Caco-2 (cell line): ENCODE measurements around the gene TSHR. TPM values are rescaled to one million over a fixed set of nuclear protein-coding genes. Genes with fewer than 3 reads are reported as not detected.

Experiments used
- BruUV-seq: library from RNA; stranded (reverse); fragments of 400-500 nt; replicated peaks from 2 replicates; lab custom pipeline; 2021; lab: Mats Ljungman, UMichigan
- CTCF ChIA-PET: fragments of 300-600 bp; sonication (Branson Sonifier 250); formaldehyde crosslinking; loops from one replicate; lab custom pipeline; 2022; ENCODE audit warnings: antibody characterized with exemption; lab: Charles Lee
- POLR2A ChIA-PET: fragments of 300-600 bp; sonication (Branson Sonifier 250); formaldehyde crosslinking; loops from one replicate; lab custom pipeline; 2022; ENCODE audit warnings: antibody characterized with exemption; lab: Charles Lee
- DNase-seq, 2 experiments: peaks; one replicate each; pipeline versions ENCODE4 v3.0.0 to v3.0.0-alpha.2; 2020 to 2022
- H3K27me3 ChIP-seq: replicated peaks from 2 replicates; pipeline ENCODE4 v1.6.0; 2011; ENCODE audit warnings: low read length; ENCODE audit not compliant: control insufficient read depth, insufficient read depth
- H3K36me3 ChIP-seq: 2 replicates; pipeline ENCODE4 v1.5.1; 2011; ENCODE audit warnings: low read length; ENCODE audit not compliant: control insufficient read depth, insufficient read depth
- H3K4me1 ChIP-seq: fragments of 250-450 bp; sonication (Bioruptor Pico); 2 replicates; pipeline ENCODE4 v1.5.1; 2020; ENCODE audit warnings: mild to moderate bottlenecking
- H3K4me3 ChIP-seq: 2 replicates; pipeline ENCODE4 v1.5.1; 2011; ENCODE audit warnings: low read depth, mild to moderate bottlenecking, control low read depth, low read length
- H3K9me3 ChIP-seq: fragments of 250-450 bp; sonication (Bioruptor Pico); 2 replicates; pipeline ENCODE4 v1.5.1; 2020; ENCODE audit warnings: mild to moderate bottlenecking, moderate library complexity
- H3K27ac Mint-ChIP-seq: one replicate; pipeline ENCODE4 v1.8.0; 2022; ENCODE audit warnings: mixed read lengths; ENCODE audit not compliant: unreplicated experiment
- H3K27me3 Mint-ChIP-seq: one replicate; pipeline ENCODE4 v1.8.0; 2022; ENCODE audit warnings: mixed read lengths; ENCODE audit not compliant: insufficient read depth, unreplicated experiment
- H3K36me3 Mint-ChIP-seq: one replicate; pipeline ENCODE4 v1.8.0; 2022; ENCODE audit warnings: mild to moderate bottlenecking, mixed read lengths; ENCODE audit not compliant: insufficient read depth, unreplicated experiment
- H3K4me1 Mint-ChIP-seq: one replicate; pipeline ENCODE4 v1.8.0; 2022; ENCODE audit warnings: low read depth, mixed read lengths; ENCODE audit not compliant: unreplicated experiment
- H3K4me3 Mint-ChIP-seq: one replicate; pipeline ENCODE4 v1.8.0; 2022; ENCODE audit warnings: mild to moderate bottlenecking, moderate library complexity, mixed read lengths; ENCODE audit not compliant: unreplicated experiment
- H3K9me3 Mint-ChIP-seq: one replicate; pipeline ENCODE4 v1.8.0; 2022; ENCODE audit warnings: mixed read lengths; ENCODE audit not compliant: unreplicated experiment
- intact Hi-C: fragments of 100-400 bp; cut with micrococcal nuclease; formaldehyde crosslinking; loops from one replicate; pipeline ENCODE4 v1.10.0; 2022; ENCODE audit not compliant: unreplicated experiment
- total RNA-seq: library from RNA; stranded (reverse); gene quantifications from 2 replicates; pipeline ENCODE4 v1.2.3, GENCODE V29; 2022
- TF ChIP-seq, protein P1 (sequence below), 2 experiments: fragments of 200-600 bp in 1 of 2; IDR thresholded peaks; 1 replicate in 1 of 2; 2 replicates in 1 of 2; pipeline versions ENCODE4 v1.5.1 to v1.8.0; 2011 to 2022; ENCODE audit warnings: antibody characterized with exemption in 1 of 2, control low read depth in 1 of 2, inconsistent platforms in 1 of 2, low read depth in 1 of 2, low read length in 1 of 2, mild to moderate bottlenecking in 1 of 2, moderate library complexity in 1 of 2; ENCODE audit not compliant: insufficient read depth in 1 of 2, severe bottlenecking in 1 of 2, unreplicated experiment in 1 of 2

The TSHR gene
- total RNA-seq, 1 experiment from 2014 or later = not detected

DNA sequence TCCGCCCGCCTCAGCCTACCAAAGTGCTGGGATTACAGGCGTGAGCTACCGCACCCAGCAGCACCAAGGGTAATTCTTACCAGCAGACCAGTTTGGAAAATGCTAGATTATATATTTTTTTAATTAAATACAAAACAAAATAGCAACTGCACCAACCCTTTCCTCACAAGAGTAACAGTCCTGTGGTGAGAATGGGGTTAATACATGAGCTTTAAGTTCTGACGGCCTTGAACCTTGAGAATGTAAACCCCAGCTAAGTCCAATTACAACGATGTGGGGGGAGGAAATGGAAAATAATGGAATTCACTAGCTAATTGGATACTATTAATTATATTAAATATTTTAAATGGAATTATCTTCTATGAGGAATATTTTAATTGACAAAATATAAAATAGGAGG lies 183.0 kb downstream of the TSHR start:
- no peak overlapping the region for H3K27ac Mint-ChIP-seq
- no peaks in the 10 kb centered on the region for H3K27me3 ChIP-seq
- H3K9me3 ChIP-seq = no peaks in the 10 kb centered on the region
- TF ChIP-seq, protein P1, sequence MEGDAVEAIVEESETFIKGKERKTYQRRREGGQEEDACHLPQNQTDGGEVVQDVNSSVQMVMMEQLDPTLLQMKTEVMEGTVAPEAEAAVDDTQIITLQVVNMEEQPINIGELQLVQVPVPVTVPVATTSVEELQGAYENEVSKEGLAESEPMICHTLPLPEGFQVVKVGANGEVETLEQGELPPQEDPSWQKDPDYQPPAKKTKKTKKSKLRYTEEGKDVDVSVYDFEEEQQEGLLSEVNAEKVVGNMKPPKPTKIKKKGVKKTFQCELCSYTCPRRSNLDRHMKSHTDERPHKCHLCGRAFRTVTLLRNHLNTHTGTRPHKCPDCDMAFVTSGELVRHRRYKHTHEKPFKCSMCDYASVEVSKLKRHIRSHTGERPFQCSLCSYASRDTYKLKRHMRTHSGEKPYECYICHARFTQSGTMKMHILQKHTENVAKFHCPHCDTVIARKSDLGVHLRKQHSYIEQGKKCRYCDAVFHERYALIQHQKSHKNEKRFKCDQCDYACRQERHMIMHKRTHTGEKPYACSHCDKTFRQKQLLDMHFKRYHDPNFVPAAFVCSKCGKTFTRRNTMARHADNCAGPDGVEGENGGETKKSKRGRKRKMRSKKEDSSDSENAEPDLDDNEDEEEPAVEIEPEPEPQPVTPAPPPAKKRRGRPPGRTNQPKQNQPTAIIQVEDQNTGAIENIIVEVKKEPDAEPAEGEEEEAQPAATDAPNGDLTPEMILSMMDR (IDR thresholded peaks at IDR 0.05; ENCODE audit: insufficient read depth in 1 of 2, low read depth in 1 of 2, low read length in 1 of 2, severe bottlenecking in 1 of 2, unreplicated experiment in 1 of 2) = no peak
- intact Hi-C loops = no loop called here
- no peaks in the 10 kb centered on the region for H3K36me3 ChIP-seq
- peaks cover 2% of the 10 kb centered on the region for H3K27me3 Mint-ChIP-seq
- no peak for DNase-seq
- no peaks in the 10 kb centered on the region for H3K4me1 Mint-ChIP-seq
- no peak overlapping the region for H3K4me3 Mint-ChIP-seq
- no peak overlapping the region for H3K4me3 ChIP-seq
- BruUV-seq = no TSS peak
- H3K4me1 ChIP-seq = no peaks in the 10 kb centered on the region
- ChIA-PET POLR2A (no interaction called here), CTCF (no interaction called here)
- no peaks in the 10 kb centered on the region for H3K9me3 Mint-ChIP-seq
- H3K36me3 Mint-ChIP-seq = no peaks in the 10 kb centered on the region

GRCh38 chr14:81141426-81141825 lies 186.0 kb downstream of the TSHR start:
- Mint-ChIP-seq H3K9me3 (no peaks in the 10 kb centered on the region), H3K4me3 (no peak overlapping the region), H3K36me3 (no peaks in the 10 kb centered on the region), H3K27me3 (no peaks in the 10 kb centered on the region), H3K27ac (no peak overlapping the region), H3K4me1 (no peaks in the 10 kb centered on the region)
- ChIA-PET POLR2A (no interaction called here), CTCF (no interaction called here)
- no peak for DNase-seq
- BruUV-seq = no TSS peak
- intact Hi-C loops = no loop called here
- no peak overlapping the region for H3K4me3 ChIP-seq
- TF ChIP-seq, protein P1 (IDR thresholded peaks at IDR 0.05; ENCODE audit: insufficient read depth in 1 of 2, low read depth in 1 of 2, low read length in 1 of 2, severe bottlenecking in 1 of 2, unreplicated experiment in 1 of 2) = no peak
- no peaks in the 10 kb centered on the region for H3K9me3 ChIP-seq
- no peaks in the 10 kb centered on the region for H3K4me1 ChIP-seq
- no peaks in the 10 kb centered on the region for H3K27me3 ChIP-seq
- no peaks in the 10 kb centered on the region for H3K36me3 ChIP-seq

GRCh38 chr14:81143793-81144192 lies 188.4 kb downstream of the TSHR start:
- intact Hi-C loops = no loop called here
- no peaks in the 10 kb centered on the region for H3K36me3 ChIP-seq
- DNase-seq = no peak
- TF ChIP-seq, protein P1 (IDR thresholded peaks at IDR 0.05; ENCODE audit: insufficient read depth in 1 of 2, low read depth in 1 of 2, low read length in 1 of 2, severe bottlenecking in 1 of 2, unreplicated experiment in 1 of 2) = no peak
- Mint-ChIP-seq H3K27ac (no peak overlapping the region), H3K27me3 (no peaks in the 10 kb centered on the region), H3K4me1 (no peaks in the 10 kb centered on the region), H3K9me3 (no peaks in the 10 kb centered on the region), H3K4me3 (no peak overlapping the region), H3K36me3 (no peaks in the 10 kb centered on the region)
- POLR2A ChIA-PET = no interaction called here
- BruUV-seq = no TSS peak
- no peaks in the 10 kb centered on the region for H3K9me3 ChIP-seq
- H3K4me1 ChIP-seq = no peaks in the 10 kb centered on the region
- H3K4me3 ChIP-seq = no peak overlapping the region
- no peaks in the 10 kb centered on the region for H3K27me3 ChIP-seq
- CTCF ChIA-PET = no interaction called here
